Activated T-cell treated with anti-CD3 and anti-CD28 coated beads, Interleukin-2, amount 50 U/mL, for 4 hours (primary cell): Measurements from ENCODE around the gene AGFG2. TPM values are rescaled to one million over a fixed set of nuclear protein-coding genes. Genes with fewer than 3 reads are reported as not detected.

Source experiments
- ATAC-seq, 2 donors: fragments of 200-7000 bp; cut with Tn5 transposase; one replicate each; pipeline ENCODE4 v1.10.0; 2021
- DNase-seq: peaks from one replicate; pipeline ENCODE4 v3.0.0-alpha.2; 2020
- H3K27me3 Mint-ChIP-seq: one replicate; pipeline ENCODE4 v1.8.0; 2021; ENCODE audit warnings: low read depth, mixed read lengths
- H3K36me3 Mint-ChIP-seq: one replicate; pipeline ENCODE4 v1.8.0; 2022; ENCODE audit warnings: mixed read lengths; ENCODE audit not compliant: insufficient read depth
- H3K4me1 Mint-ChIP-seq: one replicate; pipeline ENCODE4 v1.8.0; 2021; ENCODE audit warnings: low read depth, mixed read lengths
- H3K4me3 Mint-ChIP-seq: one replicate; pipeline ENCODE4 v1.8.0; 2021; ENCODE audit warnings: mild to moderate bottlenecking, moderate library complexity, mixed read lengths
- H3K9me3 Mint-ChIP-seq: one replicate; pipeline ENCODE4 v1.8.0; 2021; ENCODE audit warnings: mixed read lengths
- total RNA-seq, 3 donors: library from RNA; stranded (reverse); gene quantifications; one replicate each; pipeline ENCODE4 v1.2.1, GENCODE V29; 2021

Gene AGFG2
- total RNA-seq, 3 donors from 2014 or later = 58.6 to 72.0 (median 65.9) TPM

GRCh38 chr7:100577103-100577502 lies 38.1 kb downstream of the AGFG2 start:
- peaks cover 10% of the 10 kb centered on the region for H3K36me3 Mint-ChIP-seq
- no peak overlapping the region for H3K4me3 Mint-ChIP-seq
- H3K4me1 Mint-ChIP-seq = peaks cover 3% of the 10 kb centered on the region
- no peaks in the 10 kb centered on the region for H3K9me3 Mint-ChIP-seq
- no peak for ATAC-seq
- no peak for DNase-seq
- H3K27me3 Mint-ChIP-seq = no peaks in the 10 kb centered on the region

GRCh38 chr7:100577507-100577906 lies 38.5 kb downstream of the AGFG2 start:
- Mint-ChIP-seq H3K4me3 (no peak overlapping the region), H3K27me3 (no peaks in the 10 kb centered on the region), H3K9me3 (no peaks in the 10 kb centered on the region), H3K4me1 (peaks cover 6% of the 10 kb centered on the region), H3K36me3 (peaks cover 10% of the 10 kb centered on the region)
- ATAC-seq = no peak
- DNase-seq = no peak

GRCh38 chr7:100578246-100579183 lies 39.5 kb downstream of the AGFG2 start:
- Mint-ChIP-seq H3K4me3 (no peak overlapping the region), H3K27me3 (no peaks in the 10 kb centered on the region), H3K36me3 (peaks cover 10% of the 10 kb centered on the region), H3K9me3 (no peaks in the 10 kb centered on the region), H3K4me1 (peaks cover 17% of the 10 kb centered on the region)
- DNase-seq (no peak), ATAC-seq (no peak)

GRCh38 chr7:100580466-100581283 lies 41.7 kb downstream of the AGFG2 start:
- ATAC-seq (no peak), DNase-seq (no peak)
- H3K4me1 Mint-ChIP-seq = peaks cover 34% of the 10 kb centered on the region
- H3K36me3 Mint-ChIP-seq = peaks cover 10% of the 10 kb centered on the region
- no peaks in the 10 kb centered on the region for H3K27me3 Mint-ChIP-seq
- no peaks in the 10 kb centered on the region for H3K9me3 Mint-ChIP-seq
- no peak overlapping the region for H3K4me3 Mint-ChIP-seq

- H3K27me3 Mint-ChIP-seq = no peaks in the 10 kb centered on the region
- ATAC-seq (no peak), DNase-seq (no peak)
- H3K9me3 Mint-ChIP-seq = no peaks in the 10 kb centered on the region
- peaks cover 6% of the 10 kb centered on the region for H3K36me3 Mint-ChIP-seq
- H3K4me1 Mint-ChIP-seq = peaks cover 39% of the 10 kb centered on the region
- peak overlapping the region; percentile 33 for H3K4me3 Mint-ChIP-seq
These were observed 43.1 kb downstream of the AGFG2 start for GRCh38 chr7:100582041-100582579.

- Mint-ChIP-seq H3K27me3 (no peaks in the 10 kb centered on the region), H3K9me3 (no peaks in the 10 kb centered on the region), H3K4me3 (peak overlapping the region; percentile 33), H3K4me1 (peaks cover 39% of the 10 kb centered on the region), H3K36me3 (peaks cover 6% of the 10 kb centered on the region)
- DNase-seq = no peak
- no peak for ATAC-seq
These were observed 43.6 kb downstream of the AGFG2 start for GRCh38 chr7:100582650-100583049.

- Mint-ChIP-seq H3K4me1 (peaks cover 43% of the 10 kb centered on the region), H3K9me3 (no peaks in the 10 kb centered on the region)
These were observed 44.4 kb downstream of the AGFG2 start for GRCh38 chr7:100583132-100584053.

GRCh38 chr7:100584054-100584682 lies 45.2 kb downstream of the AGFG2 start:
- peak overlapping the region; percentile 95 for H3K4me3 Mint-ChIP-seq
- peaks cover 3% of the 10 kb centered on the region for H3K36me3 Mint-ChIP-seq
- no peak for ATAC-seq
- no peaks in the 10 kb centered on the region for H3K9me3 Mint-ChIP-seq
- no peak for DNase-seq
- peaks cover 44% of the 10 kb centered on the region for H3K4me1 Mint-ChIP-seq
- no peaks in the 10 kb centered on the region for H3K27me3 Mint-ChIP-seq

More at GRCh38 chr7:100583132-100584053, 44.4 kb downstream of the AGFG2 start:
- DNase-seq (peak; percentile 39), ATAC-seq (peak; percentile 4)
- Mint-ChIP-seq H3K4me3 (peak overlapping the region; percentile 95), H3K36me3 (peaks cover 6% of the 10 kb centered on the region), H3K27me3 (no peaks in the 10 kb centered on the region)

- ATAC-seq (no peak), DNase-seq (no peak)
- Mint-ChIP-seq H3K9me3 (no peaks in the 10 kb centered on the region), H3K4me1 (peaks cover 44% of the 10 kb centered on the region), H3K4me3 (peak overlapping the region; percentile 95), H3K36me3 (peaks cover 3% of the 10 kb centered on the region), H3K27me3 (no peaks in the 10 kb centered on the region)
These were observed 45.9 kb downstream of the AGFG2 start for GRCh38 chr7:100584683-100585510.

- H3K27me3 Mint-ChIP-seq = peaks cover 6% of the 10 kb centered on the region
- H3K4me3 Mint-ChIP-seq = peak within 1 kb of the TSS; percentile 95
These were observed 46.7 kb downstream of the AGFG2 start, which contains the start of gene LRCH4 for GRCh38 chr7:100585511-100586265. TSS of gene LRCH4 (minus strand) at chr7:100586129. CDS start at chr7:100586100, 29 bp downstream.

GRCh38 chr7:100586266-100587025 lies 47.4 kb downstream of the AGFG2 start, which contains the start of gene FBXO24:
TSS of gene FBXO24 (plus strand) at chr7:100586328. CDS start at chr7:100586626, 298 bp downstream.
- DNase-seq (peak; percentile 98), ATAC-seq (peak; percentile 85 to 87)
- H3K36me3 Mint-ChIP-seq = no peaks in the 10 kb centered on the region
- H3K4me3 Mint-ChIP-seq = peak within 1 kb of the TSS; percentile 95
- H3K4me1 Mint-ChIP-seq = peaks cover 44% of the 10 kb centered on the region
- peaks cover 6% of the 10 kb centered on the region for H3K27me3 Mint-ChIP-seq
- no peaks in the 10 kb centered on the region for H3K9me3 Mint-ChIP-seq

More at GRCh38 chr7:100585511-100586265, 46.7 kb downstream of the AGFG2 start, which contains the start of gene LRCH4:
- ATAC-seq (peak; percentile 28 to 32), DNase-seq (peak; percentile 46)
- peaks cover 3% of the 10 kb centered on the region for H3K36me3 Mint-ChIP-seq
- H3K4me1 Mint-ChIP-seq = peaks cover 44% of the 10 kb centered on the region
- H3K9me3 Mint-ChIP-seq = no peaks in the 10 kb centered on the region
